Measurements from ENCODE around the gene IQCE.
"Not testable (repeated sequence)": the region's sequence is repeated elsewhere in the genome, so short reads cannot be mapped to it uniquely, and the experiment has no call there.

IQCE gene

DNA sequence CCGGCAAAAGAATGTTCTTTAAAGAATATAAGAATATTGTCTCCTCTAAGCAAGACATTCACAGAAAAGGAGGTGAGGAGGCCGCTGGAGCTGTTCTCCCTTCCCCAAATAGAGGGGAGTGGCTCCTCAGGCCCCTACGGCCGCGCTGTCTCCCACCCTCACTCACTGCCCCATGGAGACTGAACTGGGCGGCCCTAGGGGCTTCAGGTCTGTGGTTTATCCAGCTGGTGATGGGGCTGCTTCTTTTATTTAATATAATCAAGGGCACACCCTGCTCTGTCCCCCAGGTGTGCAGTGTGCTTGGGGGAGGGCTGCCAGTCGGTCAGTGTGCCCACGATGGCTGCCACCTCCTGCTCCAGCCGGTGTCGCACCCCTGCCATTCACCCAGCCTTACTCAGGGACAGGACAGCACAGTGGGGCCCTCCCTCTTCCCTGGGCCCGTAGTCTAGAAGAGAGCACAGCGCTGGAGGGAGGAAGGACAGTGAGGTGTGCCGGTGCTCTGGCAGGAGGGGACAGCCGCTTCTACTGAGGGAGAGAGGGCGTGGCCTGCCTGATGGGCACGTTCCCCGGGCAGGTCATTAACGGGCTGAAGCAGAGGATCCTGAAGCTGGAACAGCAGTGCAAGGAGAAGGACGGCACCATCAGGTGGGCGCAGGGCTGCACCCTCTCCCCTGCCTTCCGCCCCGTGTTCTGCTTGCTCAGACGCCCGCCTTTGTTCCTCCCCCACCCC, 23.4 kb downstream of the IQCE start:
- DNase-seq = no peak

- no peak for DNase-seq
Observed at GRCh38 chr7:2583798-2584580, 25.2 kb downstream of the IQCE start.

DNA sequence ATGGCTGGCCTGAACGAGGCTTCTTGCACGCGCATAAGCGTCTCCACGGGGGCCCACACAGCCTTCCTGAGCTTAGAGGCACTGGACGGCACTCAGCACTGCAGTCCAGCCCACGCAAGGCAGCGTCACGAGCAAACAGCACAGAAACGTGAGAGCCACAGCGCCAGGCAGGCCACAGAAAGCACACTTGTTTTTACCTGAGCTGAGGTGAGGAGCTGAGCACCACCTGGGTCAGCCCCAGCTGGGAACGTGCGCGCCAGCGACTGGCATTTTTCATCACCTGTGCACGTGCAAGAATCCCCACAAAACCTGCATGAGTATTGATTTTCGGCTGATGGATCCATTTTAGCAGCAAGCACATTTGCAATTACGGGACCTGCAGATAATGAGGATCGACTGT, 26.7 kb downstream of the IQCE start:
- DNase-seq = no peak

- DNase-seq = no peak
Observed at GRCh38 chr7:2586326-2587020, 27.7 kb downstream of the IQCE start.

DNA sequence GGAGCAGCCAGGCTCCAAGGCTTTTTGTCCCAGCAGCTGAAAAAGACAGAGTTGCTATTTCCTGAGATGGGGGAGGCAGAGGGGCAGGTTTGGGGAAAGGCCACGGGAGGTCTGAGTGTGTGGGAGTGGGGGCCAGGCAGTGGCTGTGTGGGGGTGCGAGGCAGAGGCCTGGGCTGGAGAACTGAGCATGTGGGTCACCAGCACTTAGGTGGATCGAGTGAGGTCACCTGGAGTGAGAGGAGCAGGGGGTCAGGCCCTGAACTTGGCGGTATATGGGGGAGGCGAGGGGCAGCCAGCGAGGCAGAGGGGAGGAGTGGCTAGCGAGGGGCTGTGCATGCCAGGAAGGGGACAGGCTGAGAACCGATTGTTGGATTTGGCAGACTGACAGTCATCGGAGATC, 28.4 kb downstream of the IQCE start:
- DNase-seq = no peak

DNA sequence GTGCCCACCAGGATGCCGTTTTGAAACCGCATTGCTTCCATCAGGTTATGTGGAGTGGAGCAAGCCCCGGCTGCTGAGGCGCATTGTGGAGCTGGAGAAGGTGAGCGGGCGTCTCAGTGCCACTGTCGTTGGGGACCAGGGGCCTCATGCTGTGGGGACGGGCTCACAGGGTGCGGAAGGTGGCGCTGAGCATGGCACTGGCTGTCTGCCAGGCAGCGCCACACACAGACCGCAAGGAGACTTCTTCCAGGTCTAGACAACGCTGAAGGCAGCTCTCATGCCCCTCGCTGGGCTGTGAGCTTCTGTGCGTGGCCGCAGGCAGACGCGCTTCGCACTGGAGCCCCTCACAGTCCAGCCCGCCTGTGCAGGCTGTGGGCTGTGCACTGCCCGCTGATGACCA, 29.0 kb downstream of the IQCE start:
- DNase-seq = no peak

GRCh38 chr7:2589341-2589740, 30.6 kb downstream of the IQCE start:
- no peak for DNase-seq

DNA sequence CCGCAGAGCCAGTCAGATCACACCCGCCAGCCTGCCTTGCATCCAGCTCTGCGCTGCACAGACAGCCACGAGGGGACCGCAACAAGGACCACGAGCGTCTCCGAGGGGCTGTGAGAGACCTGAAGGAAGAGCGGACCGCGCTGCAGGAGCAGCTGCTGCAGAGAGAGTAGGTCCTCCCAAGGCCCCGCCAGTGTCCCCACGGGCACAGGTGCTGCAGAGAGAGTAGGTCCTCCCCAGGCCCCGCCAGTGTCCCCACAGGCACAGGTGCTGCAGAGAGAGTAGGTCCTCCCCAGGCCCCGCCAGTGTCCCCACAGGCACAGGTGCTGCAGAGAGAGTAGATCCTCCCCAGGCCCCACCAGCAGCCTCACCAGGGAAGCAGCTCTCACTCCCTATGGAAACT, 31.2 kb downstream of the IQCE start:
- DNase-seq = not testable (repeated sequence)

GRCh38 chr7:2592375-2592865, 33.6 kb downstream of the IQCE start:
- no peak for DNase-seq

- DNase-seq = no peak
Observed at GRCh38 chr7:2593036-2593727, 34.4 kb downstream of the IQCE start.

DNA sequence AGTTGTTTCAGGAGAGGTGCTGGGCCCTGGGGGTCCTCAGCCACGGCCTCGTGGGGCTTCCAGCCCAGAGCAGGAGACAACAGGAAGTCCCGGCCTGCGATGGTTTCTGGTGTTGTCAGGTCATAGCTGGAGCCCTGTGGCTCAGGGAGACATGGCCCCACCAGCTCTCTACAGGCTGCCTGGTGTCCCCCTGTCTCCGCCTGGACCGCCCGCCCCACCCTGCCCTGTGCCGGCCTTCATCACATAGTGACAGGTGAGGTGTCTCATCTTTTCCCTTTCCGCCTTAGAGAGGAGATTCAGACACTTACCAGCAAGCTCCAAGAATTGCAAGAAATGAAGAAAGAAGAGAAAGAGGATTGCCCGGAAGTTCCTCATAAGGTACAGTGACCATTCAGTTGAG, 35.8 kb downstream of the IQCE start:
- no peak for DNase-seq

- DNase-seq = no peak
Observed at GRCh38 chr7:2595258-2595860, 36.6 kb downstream of the IQCE start.

DNA sequence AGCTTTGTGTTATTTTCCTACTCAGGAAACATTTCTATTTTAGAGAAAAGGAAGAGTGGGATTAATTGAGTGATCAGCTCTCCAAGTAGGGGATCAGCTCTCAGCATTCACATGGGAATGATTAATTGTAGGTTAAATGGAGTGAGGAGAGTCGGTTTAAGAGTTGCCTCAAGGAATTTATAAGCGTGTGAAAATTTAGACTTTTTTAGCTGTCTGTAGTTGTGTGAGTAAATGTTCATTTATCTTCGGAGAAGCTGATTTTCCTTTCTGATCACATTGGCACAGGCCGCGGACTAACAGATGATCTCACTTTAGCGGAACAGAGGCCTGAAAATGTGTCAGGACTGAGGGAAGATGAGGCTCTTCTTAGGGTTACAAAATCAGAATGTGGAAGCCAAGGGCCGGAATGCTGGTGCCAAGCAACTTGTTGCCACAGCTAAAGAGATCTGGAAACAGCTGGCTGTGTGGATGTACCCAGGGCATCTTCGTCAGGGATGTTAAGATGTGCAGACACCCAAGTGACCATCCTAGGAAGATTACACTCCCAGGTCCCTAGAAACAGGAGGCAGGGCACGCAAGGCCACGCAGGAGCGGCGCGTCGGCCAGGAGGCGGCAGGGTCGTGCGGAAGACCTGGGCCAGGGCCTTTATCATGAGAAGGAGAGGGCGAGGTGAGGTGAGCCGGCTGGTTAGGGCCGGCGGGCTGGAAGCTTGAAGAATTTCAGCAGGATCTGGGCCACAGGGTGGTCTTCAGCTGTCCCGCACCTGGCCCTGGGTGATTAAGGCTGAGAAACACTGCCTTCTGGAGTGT, 37.9 kb downstream of the IQCE start:
- DNase-seq = no peak

DNA sequence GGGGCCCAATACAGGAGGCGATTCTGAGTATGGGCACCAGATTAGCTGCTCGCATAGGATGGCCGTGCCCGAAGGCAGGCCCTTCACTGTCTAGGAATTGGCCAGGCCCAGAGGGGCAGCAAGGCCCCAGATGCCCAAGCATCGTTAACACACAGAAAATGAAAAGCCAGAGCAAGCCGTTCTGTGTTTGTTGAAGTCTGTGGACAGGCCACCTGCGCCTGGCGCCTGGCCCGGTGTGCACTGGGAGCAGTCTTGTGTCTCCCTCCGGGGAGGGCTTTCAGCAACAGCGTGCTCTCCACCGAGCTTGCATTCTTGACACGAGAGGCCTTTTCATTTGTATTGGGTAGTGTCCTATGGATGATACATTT, 38.5 kb downstream of the IQCE start:
- DNase-seq = no peak

DNA sequence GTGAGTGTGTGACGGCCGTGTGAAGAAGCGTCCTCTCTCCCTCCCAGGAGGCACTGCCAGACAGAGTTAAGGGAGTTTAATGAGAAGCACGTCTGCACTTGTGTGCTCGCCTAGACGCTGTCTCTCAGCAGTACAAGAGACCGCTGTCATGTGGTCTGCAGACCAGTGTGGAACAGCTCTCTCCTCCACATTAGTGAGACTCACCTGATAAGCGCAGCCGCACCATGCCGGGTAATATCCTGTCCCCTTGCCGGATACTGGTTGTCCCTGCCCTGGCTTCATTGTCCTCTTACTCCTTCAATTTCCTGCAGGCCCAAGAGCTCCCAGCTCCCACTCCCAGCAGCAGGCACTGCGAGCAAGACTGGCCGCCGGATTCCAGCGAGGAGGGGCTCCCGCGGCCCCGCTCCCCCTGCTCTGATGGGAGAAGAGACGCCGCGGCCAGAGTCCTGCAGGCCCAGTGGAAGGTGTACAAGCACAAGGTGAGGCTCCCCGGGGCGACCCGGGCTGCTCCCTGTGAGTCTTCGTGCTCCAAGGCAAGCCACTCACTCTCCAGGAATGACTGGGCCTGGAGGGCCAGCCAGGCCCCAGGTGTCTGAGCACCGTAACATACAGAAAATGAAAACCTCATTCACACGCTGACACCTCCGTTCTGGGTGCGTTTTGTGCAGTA, 39.5 kb downstream of the IQCE start:
- DNase-seq = no peak

GRCh38 chr7:2601065-2601464, 42.3 kb downstream of the IQCE start:
- DNase-seq = no peak

- no peak for DNase-seq
Observed at GRCh38 chr7:2601907-2602306, 43.1 kb downstream of the IQCE start.

GRCh38 chr7:2602406-2603043, 43.7 kb downstream of the IQCE start:
- no peak for DNase-seq

GRCh38 chr7:2603044-2603965, 44.5 kb downstream of the IQCE start:
- DNase-seq = no peak

Data from fibroblast of skin of scalp (primary cell).